HG02759 (cell line): ENCODE data around the gene HECTD4.
"Not testable (repeated sequence)": the region's sequence is repeated elsewhere in the genome, so short reads cannot be mapped to it uniquely, and the experiment has no call there.

Experiments used
- ATAC-seq: cut with Tn5 transposase; IDR thresholded peaks from one replicate; pipeline ENCODE4 v1.9.1; 2021; ENCODE audit warnings: mild to moderate bottlenecking, moderate library complexity; ENCODE audit not compliant: unreplicated experiment

HECTD4 gene

GRCh38 chr12:112354399-112354798 lies 27.8 kb downstream of the HECTD4 start:
- no peak for ATAC-seq

GRCh38 chr12:112353393-112353792 lies 28.8 kb downstream of the HECTD4 start:
- ATAC-seq, result no peak

GRCh38 chr12:112352921-112353320 lies 29.3 kb downstream of the HECTD4 start:
- no peak for ATAC-seq

- ATAC-seq, result no peak
These were observed 31.3 kb downstream of the HECTD4 start for GRCh38 chr12:112350593-112351592.

- ATAC-seq, result no peak
These were observed 32.8 kb downstream of the HECTD4 start for GRCh38 chr12:112349431-112349830.

- not testable (repeated sequence) for ATAC-seq
These were observed 33.3 kb downstream of the HECTD4 start for GRCh38 chr12:112348926-112349325.

- ATAC-seq, result no peak
These were observed 34.6 kb downstream of the HECTD4 start for GRCh38 chr12:112347581-112347982.

GRCh38 chr12:112346194-112346593 lies 36.0 kb downstream of the HECTD4 start:
- no peak for ATAC-seq

- ATAC-seq, result no peak
These were observed 38.0 kb downstream of the HECTD4 start for GRCh38 chr12:112344220-112344619.

- no peak for ATAC-seq
These were observed 39.6 kb downstream of the HECTD4 start for GRCh38 chr12:112342587-112342986.

GRCh38 chr12:112341046-112341825 lies 41.0 kb downstream of the HECTD4 start:
- no peak for ATAC-seq

- no peak for ATAC-seq
These were observed 42.0 kb downstream of the HECTD4 start for GRCh38 chr12:112340230-112340629.

- not testable (repeated sequence) for ATAC-seq
These were observed 47.2 kb downstream of the HECTD4 start for GRCh38 chr12:112334999-112335398.

- ATAC-seq, result no peak
These were observed 49.2 kb downstream of the HECTD4 start for GRCh38 chr12:112333019-112333418.

GRCh38 chr12:112331886-112332285 lies 50.3 kb downstream of the HECTD4 start:
- no peak for ATAC-seq

GRCh38 chr12:112330706-112331105 lies 51.5 kb downstream of the HECTD4 start:
- no peak for ATAC-seq

GRCh38 chr12:112328456-112329124 lies 53.6 kb downstream of the HECTD4 start:
- no peak for ATAC-seq

GRCh38 chr12:112327209-112327938 lies 54.9 kb downstream of the HECTD4 start:
- ATAC-seq, result no peak

GRCh38 chr12:112325622-112326207 lies 56.5 kb downstream of the HECTD4 start:
- ATAC-seq, result no peak

- ATAC-seq, result no peak
These were observed 57.1 kb downstream of the HECTD4 start for GRCh38 chr12:112325157-112325556.
